ENCODE measurements around the gene MALT1. TPM values are rescaled to one million over a fixed set of nuclear protein-coding genes. Genes with fewer than 3 reads are reported as not detected.

The MALT1 gene
- total and polyA plus RNA-seq, 3 donors from 2014 or later: 25.4 to 36.6 (median 30.3) TPM

- WGBS, 2 donors: 72 to 96% methylated on average over 2 of the region's 2 CpGs
- H3K4me3 ChIP-seq: no peak overlapping the region
- H3K36me3 ChIP-seq (ENCODE audit: low read depth, missing control alignments): no peaks in the 10 kb centered on the region
- no peaks in the 10 kb centered on the region for H3K27me3 ChIP-seq
- no peaks in the 10 kb centered on the region for H3K9me3 ChIP-seq
- TF ChIP-seq, protein P1, sequence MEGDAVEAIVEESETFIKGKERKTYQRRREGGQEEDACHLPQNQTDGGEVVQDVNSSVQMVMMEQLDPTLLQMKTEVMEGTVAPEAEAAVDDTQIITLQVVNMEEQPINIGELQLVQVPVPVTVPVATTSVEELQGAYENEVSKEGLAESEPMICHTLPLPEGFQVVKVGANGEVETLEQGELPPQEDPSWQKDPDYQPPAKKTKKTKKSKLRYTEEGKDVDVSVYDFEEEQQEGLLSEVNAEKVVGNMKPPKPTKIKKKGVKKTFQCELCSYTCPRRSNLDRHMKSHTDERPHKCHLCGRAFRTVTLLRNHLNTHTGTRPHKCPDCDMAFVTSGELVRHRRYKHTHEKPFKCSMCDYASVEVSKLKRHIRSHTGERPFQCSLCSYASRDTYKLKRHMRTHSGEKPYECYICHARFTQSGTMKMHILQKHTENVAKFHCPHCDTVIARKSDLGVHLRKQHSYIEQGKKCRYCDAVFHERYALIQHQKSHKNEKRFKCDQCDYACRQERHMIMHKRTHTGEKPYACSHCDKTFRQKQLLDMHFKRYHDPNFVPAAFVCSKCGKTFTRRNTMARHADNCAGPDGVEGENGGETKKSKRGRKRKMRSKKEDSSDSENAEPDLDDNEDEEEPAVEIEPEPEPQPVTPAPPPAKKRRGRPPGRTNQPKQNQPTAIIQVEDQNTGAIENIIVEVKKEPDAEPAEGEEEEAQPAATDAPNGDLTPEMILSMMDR (IDR thresholded peaks at IDR 0.05): no peak
- TF ChIP-seq POLR2A (IDR thresholded peaks at IDR 0.05): no peak
- no peak overlapping the region for H3K27ac ChIP-seq
- no peak for DNase-seq
- intact Hi-C loops (cut with DNase I; ENCODE audit: low total_unique reads): no loop called here
- peaks cover 6% of the 10 kb centered on the region for H3K4me1 ChIP-seq
Observed at GRCh38 chr18:58668211-58668610, 3.1 kb upstream of the MALT1 start.

DNA sequence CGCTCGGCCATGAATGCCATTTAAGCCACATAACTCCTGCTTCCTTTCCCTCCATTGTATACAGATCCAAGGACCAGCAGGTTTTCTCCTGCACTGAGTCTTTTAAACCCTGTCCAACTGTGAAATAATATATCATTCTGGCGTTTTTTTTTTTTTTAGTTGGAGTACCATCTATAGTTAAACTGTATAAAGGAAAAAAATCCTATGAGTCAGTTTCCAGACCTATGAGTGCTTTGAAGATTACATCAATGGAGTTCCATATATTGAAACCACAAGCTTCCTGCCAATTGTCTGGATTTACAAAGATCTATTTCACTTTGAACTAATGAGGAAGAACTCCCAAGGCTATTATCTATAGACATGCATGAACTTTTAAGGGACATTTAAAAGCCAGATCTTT lies 2.4 kb upstream of the MALT1 start:
- intact Hi-C loops (cut with DNase I; ENCODE audit: low total_unique reads): no loop called here

DNA sequence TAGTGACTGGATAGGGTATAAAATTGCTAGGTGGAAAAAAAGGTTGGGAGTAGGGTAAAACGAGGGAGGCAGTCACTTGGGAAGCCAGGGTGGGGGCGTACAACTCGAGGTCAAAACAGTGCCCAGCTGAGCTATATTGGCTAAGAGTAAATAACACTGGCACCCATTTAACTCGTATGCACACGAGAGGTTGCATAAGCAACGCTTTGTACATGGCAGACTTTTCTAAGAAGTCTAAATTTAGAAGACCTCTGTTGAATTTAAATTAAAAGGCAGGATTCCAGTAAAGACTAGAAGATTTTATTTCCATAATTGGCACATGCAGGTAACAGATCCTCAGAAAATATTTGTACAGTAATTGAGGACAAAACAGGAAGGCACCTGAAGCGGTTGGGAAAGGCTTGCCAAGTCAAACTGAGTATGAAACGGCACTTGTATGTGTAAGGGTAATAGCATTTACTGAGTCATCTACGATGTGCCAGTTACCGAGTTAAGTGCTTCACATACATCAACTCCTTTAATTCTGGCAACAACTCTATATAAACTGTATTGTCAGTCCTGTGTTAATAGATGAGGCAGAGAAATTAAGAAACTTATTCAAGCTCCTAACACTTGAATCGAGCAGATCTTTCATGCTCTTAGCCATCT lies 1.4 kb upstream of the MALT1 start:
- Histone ChIP-seq H3K9me3 (no peaks in the 10 kb centered on the region), H3K27ac (no peak overlapping the region), H3K27me3 (no peaks in the 10 kb centered on the region), H3K36me3 (ENCODE audit: low read depth, missing control alignments) (no peaks in the 10 kb centered on the region), H3K4me3 (no peak overlapping the region), H3K4me1 (peaks cover 6% of the 10 kb centered on the region)
- no peak for TF ChIP-seq POLR2A (IDR thresholded peaks at IDR 0.05)
- TF ChIP-seq, protein P1 (IDR thresholded peaks at IDR 0.05): no peak
- WGBS, 2 donors: 66% methylated on average over 11 of the region's 11 CpGs
- DNase-seq: no peak
- intact Hi-C loops (cut with DNase I; ENCODE audit: low total_unique reads): no loop called here

More for the DNA sequence above, 2.4 kb upstream of the MALT1 start:
- peaks cover 6% of the 10 kb centered on the region for H3K4me1 ChIP-seq
- no peak for DNase-seq
- TF ChIP-seq, protein P1 (IDR thresholded peaks at IDR 0.05): no peak
- TF ChIP-seq POLR2A (IDR thresholded peaks at IDR 0.05): no peak
- no peaks in the 10 kb centered on the region for H3K27me3 ChIP-seq
- no peaks in the 10 kb centered on the region for H3K9me3 ChIP-seq
- H3K27ac ChIP-seq: no peak overlapping the region
- 78 to 84% methylated on average over 3 of the region's 3 CpGs for WGBS, 2 donors
- no peak overlapping the region for H3K4me3 ChIP-seq
- no peaks in the 10 kb centered on the region for H3K36me3 ChIP-seq (ENCODE audit: low read depth, missing control alignments)

GRCh38 chr18:58670404-58671110 lies 708 bp upstream of the MALT1 start:
- no peaks in the 10 kb centered on the region for H3K36me3 ChIP-seq (ENCODE audit: low read depth, missing control alignments)
- intact Hi-C loops (cut with DNase I; ENCODE audit: low total_unique reads): no loop called here
- H3K27me3 ChIP-seq: no peaks in the 10 kb centered on the region
- 21 to 26% methylated on average over 18 to 19 of the region's 27 CpGs for WGBS, 2 donors
- H3K27ac ChIP-seq: peak overlapping the region; percentile 51 to 96
- TF ChIP-seq POLR2A (IDR thresholded peaks at IDR 0.05): no peak
- TF ChIP-seq, protein P1 (IDR thresholded peaks at IDR 0.05): no peak
- peak overlapping the region; percentile 71 to 94 for H3K4me3 ChIP-seq
- DNase-seq: no peak
- peaks cover 6% of the 10 kb centered on the region for H3K4me1 ChIP-seq
- H3K9me3 ChIP-seq: no peaks in the 10 kb centered on the region
